ENCODE data around the gene MPHOSPH10.

GRCh38 chr2:71108091-71108490 lies 22.3 kb upstream of the MPHOSPH10 start:
- TF ChIP-seq CTCF (IDR thresholded peaks at IDR 0.05; ENCODE audit: extremely low read depth in 1 of 2, insufficient read depth in 1 of 2, low read depth in 1 of 2, low read length in 2 of 2) (no peak), JUN (IDR thresholded peaks at IDR 0.05; ENCODE audit: borderline replicate concordance, insufficient read depth, insufficient read length, low read depth) (no peak)

Data from endothelial cell of umbilical vein (primary cell).